Heart left ventricle (tissue), 16 donors: ENCODE data around the gene NGEF. TPM values are rescaled to one million over a fixed set of nuclear protein-coding genes. Genes with fewer than 3 reads are reported as not detected.
A peak's percentile ranks its signal among the peaks of the same experiment; 100 is the strongest.

ENCODE experiments used
- ATAC-seq, 4 donors: fragments of 200-7000 bp; cut with Tn5 transposase; one replicate each; pipeline ENCODE4 v1.9.1; 2020 to 2022; ENCODE audit warnings: moderate library complexity in 4 of 4, mild to moderate bottlenecking in 3 of 4, moderate number of reproducible peaks in 1 of 4
- DNase-seq, 5 donors: peaks; one replicate each; pipeline ENCODE4 v3.0.0-alpha.2; 2020
- H3K27ac ChIP-seq, 12 donors: fragments of 200-600 bp; sonication (generic) in 4 of 12; one replicate each; pipeline versions ENCODE4 v1.5.0 to v1.8.0; 2016 to 2022; ENCODE audit warnings: mild to moderate bottlenecking in 2 of 12
- H3K27me3 ChIP-seq, 9 donors: fragments of 200-600 bp; sonication (generic) in 2 of 9; one replicate each; pipeline versions ENCODE4 v1.5.1 to v1.8.0; 2016 to 2022; ENCODE audit warnings: mild to moderate bottlenecking in 3 of 9
- H3K36me3 ChIP-seq, 9 donors: fragments of 200-600 bp; sonication (generic) in 2 of 9; one replicate each; pipeline versions ENCODE4 v1.5.0 to v1.8.0; 2018 to 2022; ENCODE audit warnings: mild to moderate bottlenecking in 2 of 9
- H3K4me1 ChIP-seq, 12 donors: fragments of 200-600 bp; sonication (generic) in 4 of 12; one replicate each; pipeline versions ENCODE4 v1.5.0 to v1.8.0; 2016 to 2022; ENCODE audit warnings: mild to moderate bottlenecking in 3 of 12
- H3K4me3 ChIP-seq, 12 donors: fragments of 200-600 bp; sonication (generic) in 4 of 12; one replicate each; pipeline versions ENCODE4 v1.5.0 to v1.8.0; 2017 to 2022; ENCODE audit warnings: mild to moderate bottlenecking in 9 of 12, moderate library complexity in 4 of 12
- H3K9me3 ChIP-seq, 12 donors: fragments of 200-600 bp; sonication (generic) in 4 of 12; one replicate each; pipeline versions ENCODE4 v1.5.0 to v1.8.0; 2016 to 2022; ENCODE audit warnings: mild to moderate bottlenecking in 1 of 12
- CTCF ChIP-seq, 12 donors: fragments of 200-600 bp; sonication (generic) in 4 of 12; IDR thresholded peaks; one replicate each; pipeline versions ENCODE4 v1.5.0 to v1.8.0; 2018 to 2022; ENCODE audit warnings: antibody characterized with exemption in 12 of 12, mild to moderate bottlenecking in 5 of 12
- POLR2A ChIP-seq, 2 donors: fragments of 450-650 bp; IDR thresholded peaks; one replicate each; pipeline ENCODE4 v1.6.1; 2017; ENCODE audit warnings: antibody characterized with exemption in 2 of 2, mild to moderate bottlenecking in 2 of 2, moderate library complexity in 2 of 2
- WGBS, 4 donors: extraction: QIAGEN DNeasy Blood & Tissue Kit in 2 of 4; methylation state at CpG; one replicate each; pipeline versions ENCODE4 v1.1.5 to v1.1.7; 2013 to 2018; 5-methylcytosine and 5-hydroxymethylcytosine counted together
- intact Hi-C, 10 donors: fragments of 100-400 bp; cut with DNase I; formaldehyde crosslinking; loops; one replicate each; pipeline versions ENCODE4 v1.11.1 to v1.14.2; 2022
- polyA plus RNA-seq, 2 donors: library from polyadenylated mRNA; stranded (reverse); fragments of 200-250 nt; gene quantifications; one replicate each; pipeline ENCODE4 v1.2.3, GENCODE V29; 2013
- total RNA-seq, 9 donors: library from RNA; depleted of rRNA in 2 of 9; stranded (reverse); fragments of >200 nt in 2 of 9; fragmentation: NEBNext Ultra II Directional in 3 of 9; extraction: Animal tissue kit (Norgen Biotek cat#: 25700) in 3 of 9; gene quantifications; one replicate each; pipeline versions ENCODE4 v1.1.0 to v1.2.4, GENCODE V29; 2016 to 2023
- donor health status: ischemic (EF 13 %, LVEDD 7.1; RV severe dilation, severe dysfunction).
- donor health status: healthy with polysubstance abuse.
- donor health status: DM: no; HTN: yes; CAD: no.
- donor health status: DM: no; HTN: no; CAD: no.
- donor health status: ischemic (EF 25% LVEDD 6.9; RV normal size, moderate dysfunction).
- donor health status: ischemic (EF 25% LVEDD 5.7; RV mildly dilated, moderate dysfunction).
- donor health status: healthy.
- donor health status: DM: yes; HTN: yes; CAD: no.
- donor health status: ischemic (EF 35%, LVEDD 5.7; RV mildly dilated, moderate dysfunction).
- donor health status: nonischemic (EF 11% LVEDD 7.7; RV severe dilation, severe dysfunction).
- donor health status: DM: yes; HTN: yes; CAD: no.
- donor health status: PGD.
- donor health status: ischemic (EF 29% LVEDD 5.4; RV normal size, mild dysfunction).
- donor health status: nonischemic (EF 23%, LVEDD 6.1; RV moderate dilation, normal function).

NGEF gene
- total and polyA plus RNA-seq, 11 donors: 0.15 to 0.62 (median 0.42) TPM; not detected in 4

- Histone ChIP-seq H3K4me1 (peaks cover 0 to 9% (median 0%) of the 10 kb centered on the region in 12 donors), H3K27me3 (peaks cover 0 to 18% (median 0%) of the 10 kb centered on the region in 9 donors), H3K27ac (no peak overlapping the region), H3K4me3 (no peak overlapping the region), H3K9me3 (no peaks in the 10 kb centered on the region), H3K36me3 (no peaks in the 10 kb centered on the region)
- intact Hi-C loops: no loop called here
- no peak for TF ChIP-seq CTCF (IDR thresholded peaks at IDR 0.05)
- TF ChIP-seq POLR2A (IDR thresholded peaks at IDR 0.05): no peak
- ATAC-seq: peak in 3 of 4 donors; percentile 37 to 68 (median 52)
- WGBS, 4 donors: 60 to 69% (median 64%) methylated on average over 25 to 28 of the region's 28 CpGs
- DNase-seq: no peak
These were observed 111.1 kb downstream of the NGEF start for GRCh38 chr2:232901736-232902578.

- Histone ChIP-seq H3K36me3 (no peaks in the 10 kb centered on the region), H3K9me3 (no peaks in the 10 kb centered on the region), H3K4me1 (peaks cover 0 to 9% (median 0%) of the 10 kb centered on the region in 12 donors), H3K4me3 (no peak overlapping the region), H3K27me3 (peaks cover 0 to 18% (median 0%) of the 10 kb centered on the region in 9 donors), H3K27ac (no peak overlapping the region)
- DNase-seq: no peak
- 58 to 72% (median 61%) methylated on average over 41 to 43 of the region's 43 CpGs for whole genome bisulfite sequencing, 4 donors
- TF ChIP-seq POLR2A (IDR thresholded peaks at IDR 0.05) (no peak), CTCF (IDR thresholded peaks at IDR 0.05) (no peak)
- peak in 1 of 4 donors; percentile 20 for ATAC-seq
- intact Hi-C loops: no loop called here
These were observed 112.0 kb downstream of the NGEF start for GRCh38 chr2:232900811-232901735.

- Histone ChIP-seq H3K27ac (no peak overlapping the region), H3K4me3 (no peak overlapping the region), H3K36me3 (no peaks in the 10 kb centered on the region), H3K4me1 (peaks cover 0 to 9% (median 0%) of the 10 kb centered on the region in 12 donors), H3K9me3 (no peaks in the 10 kb centered on the region), H3K27me3 (peaks cover 0 to 19% (median 0%) of the 10 kb centered on the region in 9 donors)
- ATAC-seq (peak in 2 of 4 donors; percentile 38 to 49), DNase-seq (no peak)
- WGBS, 4 donors: 59 to 65% (median 61%) methylated on average over 18 of the region's 18 CpGs
- TF ChIP-seq CTCF (IDR thresholded peaks at IDR 0.05) (no peak), POLR2A (IDR thresholded peaks at IDR 0.05) (no peak)
- intact Hi-C loops: no loop called here
These were observed 114.2 kb downstream of the NGEF start for GRCh38 chr2:232898592-232899543.
